Activated T-helper 1 cell treated with Interleukin-2 at 50 U/mL for 16 hours (primary cell): ENCODE results near the gene HSD17B4.
"Not testable (repeated sequence)": the region's sequence is repeated elsewhere in the genome, so short reads cannot be mapped to it uniquely, and the experiment has no call there.

Experiments used
- DNase-seq: peaks from one replicate; pipeline ENCODE4 v3.0.0-alpha.2; 2020; ENCODE audit warnings: low read depth

HSD17B4 gene, protein sequence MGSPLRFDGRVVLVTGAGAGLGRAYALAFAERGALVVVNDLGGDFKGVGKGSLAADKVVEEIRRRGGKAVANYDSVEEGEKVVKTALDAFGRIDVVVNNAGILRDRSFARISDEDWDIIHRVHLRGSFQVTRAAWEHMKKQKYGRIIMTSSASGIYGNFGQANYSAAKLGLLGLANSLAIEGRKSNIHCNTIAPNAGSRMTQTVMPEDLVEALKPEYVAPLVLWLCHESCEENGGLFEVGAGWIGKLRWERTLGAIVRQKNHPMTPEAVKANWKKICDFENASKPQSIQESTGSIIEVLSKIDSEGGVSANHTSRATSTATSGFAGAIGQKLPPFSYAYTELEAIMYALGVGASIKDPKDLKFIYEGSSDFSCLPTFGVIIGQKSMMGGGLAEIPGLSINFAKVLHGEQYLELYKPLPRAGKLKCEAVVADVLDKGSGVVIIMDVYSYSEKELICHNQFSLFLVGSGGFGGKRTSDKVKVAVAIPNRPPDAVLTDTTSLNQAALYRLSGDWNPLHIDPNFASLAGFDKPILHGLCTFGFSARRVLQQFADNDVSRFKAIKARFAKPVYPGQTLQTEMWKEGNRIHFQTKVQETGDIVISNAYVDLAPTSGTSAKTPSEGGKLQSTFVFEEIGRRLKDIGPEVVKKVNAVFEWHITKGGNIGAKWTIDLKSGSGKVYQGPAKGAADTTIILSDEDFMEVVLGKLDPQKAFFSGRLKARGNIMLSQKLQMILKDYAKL

DNA sequence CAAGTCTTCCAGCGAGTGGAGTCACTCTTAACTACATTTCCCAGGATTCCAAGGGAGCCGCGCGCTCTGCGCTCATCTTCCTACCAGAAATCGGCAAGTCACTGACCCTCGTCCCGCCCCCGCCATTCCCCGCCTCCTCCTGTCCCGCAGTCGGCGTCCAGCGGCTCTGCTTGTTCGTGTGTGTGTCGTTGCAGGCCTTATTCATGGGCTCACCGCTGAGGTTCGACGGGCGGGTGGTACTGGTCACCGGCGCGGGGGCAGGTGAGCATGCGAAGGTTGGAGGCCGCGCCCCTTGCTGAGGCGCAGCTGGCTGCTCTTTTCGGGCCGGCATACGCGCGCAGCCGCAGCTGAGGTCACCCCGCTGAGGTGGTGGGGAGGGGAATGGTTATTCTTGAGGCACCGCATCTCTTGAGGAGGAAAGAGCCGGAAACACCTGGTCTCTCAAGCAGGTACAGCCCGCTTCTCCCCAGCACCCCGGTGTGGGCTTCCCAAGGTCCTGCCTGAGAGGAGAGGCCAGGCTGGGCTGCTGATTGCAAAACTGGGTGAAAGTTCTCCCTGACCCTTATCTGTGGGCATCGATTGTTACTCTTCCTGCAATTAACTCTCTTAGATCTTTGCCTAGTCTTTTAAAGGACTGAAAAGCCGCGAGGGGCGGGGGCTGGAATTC lies at the start of gene HSD17B4:
Gene HSD17B4 (plus strand): TSS at position 125 of the 667 bp plus-strand sequence. CDS start 79 bp downstream, at position 204.
- DNase-seq = peak; percentile 61

- no peak for DNase-seq
Measured at GRCh38 chr5:119402555-119402954, 49.7 kb upstream of the HSD17B4 start.

- no peak for DNase-seq
Measured at GRCh38 chr5:119404033-119404432, 48.3 kb upstream of the HSD17B4 start.

- DNase-seq = no peak
Measured at GRCh38 chr5:119405419-119405818, 46.9 kb upstream of the HSD17B4 start.

DNA sequence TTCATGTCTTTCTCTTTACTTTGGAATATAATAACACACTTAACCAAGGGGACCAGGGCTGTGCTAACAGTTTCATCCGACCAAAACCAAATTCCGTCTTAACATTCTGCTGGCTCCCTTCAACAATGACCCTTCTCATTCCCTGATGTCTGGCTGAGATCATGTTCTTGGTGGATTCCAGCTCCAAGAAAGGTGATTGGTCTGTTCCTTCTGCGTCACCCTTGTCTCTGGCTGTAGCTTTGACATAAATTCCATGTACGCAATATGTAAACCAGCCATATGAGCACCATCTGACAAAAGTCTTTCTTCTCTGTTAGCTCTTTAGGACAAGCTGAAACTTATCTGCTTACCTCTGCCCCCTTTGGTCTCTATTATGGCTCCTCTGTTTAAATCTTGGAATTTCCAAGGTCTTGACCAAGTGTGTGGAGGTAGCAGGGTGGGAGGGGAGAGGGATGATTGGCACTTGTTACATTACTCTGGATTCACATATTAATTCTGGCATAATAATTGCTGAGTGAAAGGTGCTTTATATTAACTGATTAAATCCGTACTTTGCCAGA lies 45.7 kb upstream of the HSD17B4 start:
- no peak for DNase-seq

DNA sequence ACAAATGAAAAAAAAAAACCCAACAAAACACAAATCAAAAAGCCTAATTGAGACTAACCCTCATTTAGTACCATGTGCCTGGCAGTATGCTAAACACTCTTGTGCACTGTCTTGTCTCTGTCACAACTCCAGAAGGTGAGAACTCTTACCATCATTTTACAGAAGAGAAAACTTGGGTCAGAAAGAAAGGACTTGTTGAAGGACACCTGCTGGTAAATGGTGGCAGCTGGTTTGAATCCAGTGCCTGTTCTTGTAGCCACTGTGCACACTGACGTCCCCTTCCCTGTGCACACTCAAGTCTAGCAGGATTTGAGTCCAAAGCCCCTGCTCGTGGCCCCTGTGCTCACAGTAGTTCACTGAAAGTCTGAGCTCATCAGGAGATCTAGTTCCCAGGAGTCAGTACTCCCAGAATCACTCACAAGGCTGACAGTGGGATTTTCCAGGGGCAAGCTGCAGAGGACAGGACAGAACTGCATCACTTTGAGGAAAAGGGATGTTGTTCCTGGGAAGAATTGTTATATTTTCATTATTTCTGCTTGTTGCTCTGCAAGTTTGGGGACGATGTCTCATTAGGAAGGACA lies 43.0 kb upstream of the HSD17B4 start:
- no peak for DNase-seq

DNA sequence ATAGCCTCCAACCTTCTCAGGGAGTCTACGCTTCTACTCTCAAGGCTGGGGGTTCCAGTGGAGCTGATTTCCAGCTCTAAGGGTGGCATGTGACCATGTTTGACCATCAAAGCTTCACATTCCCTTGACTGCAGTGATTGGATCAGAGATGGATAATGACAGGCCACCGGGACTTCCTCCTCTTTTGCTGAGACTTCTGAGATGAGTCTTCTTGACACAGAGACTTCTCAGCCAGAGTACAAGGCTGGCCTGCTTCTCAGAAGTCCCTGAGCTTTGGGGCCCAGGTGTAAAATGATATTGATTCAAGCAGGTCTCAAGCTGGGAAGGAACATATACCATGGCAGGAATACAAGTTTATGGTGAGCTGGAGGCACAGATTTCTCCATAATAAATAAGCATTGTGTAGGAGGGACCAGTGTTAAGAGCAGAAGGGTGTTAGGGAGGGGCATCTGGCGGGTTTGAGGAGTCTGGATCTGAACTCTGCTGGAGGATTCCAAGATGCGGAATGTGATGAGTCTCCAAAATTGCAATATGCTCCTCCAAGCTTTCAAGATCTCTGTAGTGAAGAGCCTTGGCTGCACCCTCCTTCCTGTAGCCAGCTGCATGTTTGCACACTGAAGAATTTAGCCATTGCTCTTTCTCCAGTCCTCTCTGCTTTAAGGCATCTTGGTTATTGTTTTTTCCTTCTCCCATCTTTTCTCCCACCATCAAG lies 41.7 kb upstream of the HSD17B4 start:
- DNase-seq = no peak

- no peak for DNase-seq
Measured at GRCh38 chr5:119411361-119412278, 40.7 kb upstream of the HSD17B4 start.

DNA sequence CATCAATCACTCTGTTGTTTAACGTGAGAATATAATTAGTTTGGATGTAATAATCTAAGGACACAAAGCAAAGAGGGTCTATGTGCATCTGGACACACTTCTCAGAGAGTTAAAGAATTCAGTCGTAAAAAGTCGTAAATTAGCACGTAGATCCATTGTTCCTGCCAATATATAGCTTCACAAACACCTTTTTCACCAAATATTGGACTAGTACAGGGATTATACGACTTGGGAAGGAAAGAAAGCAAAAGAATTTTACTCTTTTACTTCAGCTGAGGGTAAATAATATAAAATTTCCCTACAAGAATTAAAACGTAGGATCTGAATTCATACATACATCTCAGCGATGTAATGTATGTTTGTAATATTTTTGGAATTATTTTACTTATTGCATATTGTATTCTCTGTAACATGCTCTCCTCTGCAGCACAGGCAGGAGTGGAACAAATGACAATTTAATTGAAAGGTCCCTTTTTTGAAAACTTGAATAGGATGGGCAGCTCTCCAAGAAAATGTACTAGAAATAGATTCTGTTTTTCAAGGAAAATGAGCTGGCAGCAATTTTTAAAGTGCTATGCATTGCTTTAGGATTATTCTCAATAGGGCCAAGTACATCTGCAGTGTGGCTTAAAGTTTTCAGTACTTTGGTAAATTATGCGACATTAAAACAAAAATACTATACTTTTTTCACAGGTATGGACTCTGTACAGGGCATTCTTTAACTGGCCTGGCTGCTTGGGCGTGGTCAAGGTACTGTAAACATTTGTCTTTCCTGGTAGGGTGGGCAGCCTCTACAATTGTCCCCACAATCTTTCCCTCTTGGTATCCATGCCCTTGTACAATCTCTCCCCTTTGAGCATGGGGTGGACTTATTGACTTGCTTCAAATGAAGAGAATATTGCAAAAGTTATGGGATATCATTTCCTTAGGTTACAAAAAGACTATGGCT lies 39.7 kb upstream of the HSD17B4 start:
- DNase-seq = no peak

GRCh38 chr5:119414124-119414734 lies 38.1 kb upstream of the HSD17B4 start:
- DNase-seq = not testable (repeated sequence)

DNA sequence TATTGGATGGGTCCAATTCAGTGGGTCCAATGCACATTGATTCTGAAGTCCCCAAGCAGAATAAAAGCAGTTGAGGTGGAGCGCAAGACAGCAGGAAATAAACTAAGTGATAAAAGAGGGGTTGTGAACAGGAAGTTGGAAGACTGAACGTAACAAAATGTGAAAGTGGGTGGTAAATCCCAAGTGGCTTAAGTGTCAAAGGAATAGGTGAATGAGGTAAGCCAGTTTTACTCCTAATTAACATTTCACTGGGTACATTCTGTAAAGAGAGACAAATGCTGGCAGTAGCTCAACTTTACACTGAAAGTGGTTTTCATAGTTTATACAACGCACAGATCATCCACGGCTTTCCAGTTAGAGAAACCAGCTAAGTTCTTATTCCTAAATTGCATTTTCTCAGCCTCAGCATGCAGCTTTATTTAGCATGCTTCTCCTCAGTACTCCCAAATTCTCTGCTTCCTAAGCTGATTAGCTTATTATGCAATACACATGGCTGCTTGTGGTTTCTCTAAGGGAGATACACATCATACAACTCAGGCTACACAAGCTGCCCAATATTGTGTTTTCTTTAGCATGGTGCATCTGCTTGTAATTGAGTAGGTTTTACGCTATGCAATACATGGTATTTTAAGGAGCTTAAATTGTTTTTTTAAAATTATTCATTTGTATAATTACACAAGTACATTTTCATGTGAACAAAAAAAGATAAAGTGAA lies 34.2 kb upstream of the HSD17B4 start:
- no peak for DNase-seq

GRCh38 chr5:119418606-119419100 lies 33.6 kb upstream of the HSD17B4 start:
- no peak for DNase-seq

GRCh38 chr5:119420169-119420568 lies 32.1 kb upstream of the HSD17B4 start:
- DNase-seq = no peak

DNA sequence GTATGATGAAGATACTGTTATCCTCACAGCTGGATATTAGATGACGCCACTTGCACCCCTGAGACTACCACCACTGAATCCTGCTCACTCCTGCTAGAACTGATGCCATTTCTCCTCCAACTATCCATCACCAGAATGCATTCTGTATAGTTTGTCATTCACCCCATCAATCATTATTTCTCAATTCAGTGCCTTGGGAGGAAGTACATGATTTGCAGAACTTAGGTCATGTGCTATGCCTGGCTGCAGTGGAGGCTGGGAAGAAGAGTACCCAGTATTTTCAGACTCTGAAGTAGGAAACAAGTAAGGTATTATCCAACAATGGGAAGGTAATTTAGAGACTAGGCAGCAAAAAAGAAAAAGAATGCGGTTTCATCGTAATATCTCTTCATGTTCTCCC lies 26.2 kb upstream of the HSD17B4 start:
- DNase-seq = no peak

DNA sequence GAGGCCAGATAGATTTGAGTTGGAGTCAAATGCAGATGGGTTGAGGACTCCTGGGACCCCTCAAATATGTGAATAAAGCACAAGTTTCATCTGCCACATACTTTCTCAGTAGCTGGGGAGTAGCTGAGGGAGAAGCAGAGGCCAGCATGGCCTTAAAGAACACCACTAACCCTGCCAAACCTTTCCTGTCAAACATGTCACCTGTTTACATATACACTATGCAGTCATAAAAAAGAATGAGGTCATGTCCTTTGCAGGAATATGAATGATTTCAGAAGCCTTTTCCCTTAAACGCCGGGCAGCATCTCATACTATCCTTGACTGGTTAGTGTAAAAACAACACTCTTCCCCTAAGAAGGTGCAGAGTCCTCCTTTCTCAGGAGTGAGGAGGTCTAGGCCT lies 25.2 kb upstream of the HSD17B4 start:
- DNase-seq = no peak

- not testable (repeated sequence) for DNase-seq
Measured at GRCh38 chr5:119427596-119427995, 24.7 kb upstream of the HSD17B4 start.

DNA sequence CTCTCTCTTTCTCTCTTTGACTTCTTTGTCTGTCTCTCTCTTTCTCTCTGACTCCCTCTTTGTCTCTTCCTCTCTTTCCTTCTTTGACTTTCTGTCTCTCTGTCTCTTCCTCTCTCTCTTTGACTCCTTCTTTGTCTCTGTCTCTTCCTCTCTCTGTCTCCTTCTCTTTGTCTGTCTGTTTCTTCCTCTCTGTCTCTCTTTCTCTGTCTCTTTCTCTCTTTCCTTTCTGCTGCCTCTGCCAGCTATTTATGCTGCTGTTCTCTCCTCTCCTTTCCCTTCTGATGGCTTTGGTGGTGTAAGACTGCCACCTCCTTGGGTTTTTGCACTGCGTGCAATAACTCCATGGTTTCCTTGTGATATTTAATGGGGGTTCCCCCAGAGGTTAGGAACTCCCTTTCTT lies 24.1 kb upstream of the HSD17B4 start:
- not testable (repeated sequence) for DNase-seq

GRCh38 chr5:119428574-119428973 lies 23.7 kb upstream of the HSD17B4 start:
- not testable (repeated sequence) for DNase-seq
